ENCODE measurements around the gene EXOC6B. TPM values are rescaled to one million over a fixed set of nuclear protein-coding genes. Genes with fewer than 3 reads are reported as not detected.
A peak's percentile ranks its signal among the peaks of the same experiment; 100 is the strongest.

EXOC6B gene
- total RNA-seq, 1 experiment from 2014 or later, result 39.5 TPM

DNA sequence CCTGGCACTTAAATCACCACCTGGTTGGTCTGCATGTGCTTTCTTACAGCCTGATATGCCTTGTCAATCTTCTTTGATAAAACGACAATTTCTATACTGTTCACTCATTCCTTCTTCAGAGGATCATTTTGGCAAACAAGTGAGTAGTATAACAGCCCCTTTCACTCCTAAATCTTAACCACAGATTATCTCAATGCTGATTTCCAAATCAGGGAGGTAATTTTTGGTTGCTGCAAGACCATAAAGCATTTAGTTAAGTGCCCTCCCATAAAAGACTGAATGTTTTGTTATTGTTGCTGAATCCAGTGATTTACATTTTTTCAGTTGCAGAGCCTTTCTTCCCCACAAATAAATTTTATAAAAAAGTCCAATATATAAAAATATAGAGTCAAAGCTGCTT, 549.0 kb downstream of the EXOC6B start:
- in situ Hi-C loops (cut with HindIII; ENCODE audit: low sequenced_read_pairs), result no loop called here

GRCh38 chr2:72276356-72276755, 549.5 kb downstream of the EXOC6B start:
- in situ Hi-C loops (cut with HindIII; ENCODE audit: low sequenced_read_pairs), result no loop called here

More for the DNA sequence above, 549.0 kb downstream of the EXOC6B start:
- no peak for DNase-seq (ENCODE audit: low spot score)

DNA sequence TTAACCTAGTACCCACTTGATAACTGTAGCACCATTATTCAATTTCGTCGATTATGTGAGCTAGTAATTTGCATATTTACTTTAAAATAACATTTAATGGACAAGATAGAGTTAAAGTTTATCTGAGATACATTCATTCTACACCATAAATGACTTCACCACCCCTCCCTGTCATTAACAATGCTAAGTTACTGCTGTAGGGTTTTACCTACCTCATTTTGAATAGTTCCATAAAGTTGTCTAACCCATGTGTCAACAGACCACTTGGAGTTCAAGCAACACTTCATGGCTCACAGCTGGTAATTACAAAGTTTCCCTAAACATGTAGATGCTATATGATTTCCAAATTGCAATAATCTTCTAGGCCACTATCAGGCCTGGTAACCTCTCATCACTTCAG, 550.7 kb downstream of the EXOC6B start:
- in situ Hi-C loops (cut with HindIII; ENCODE audit: low sequenced_read_pairs), result no loop called here
- no peak for DNase-seq (ENCODE audit: low spot score)

More at GRCh38 chr2:72276356-72276755, 549.5 kb downstream of the EXOC6B start:
- DNase-seq (ENCODE audit: low spot score), result no peak

DNA sequence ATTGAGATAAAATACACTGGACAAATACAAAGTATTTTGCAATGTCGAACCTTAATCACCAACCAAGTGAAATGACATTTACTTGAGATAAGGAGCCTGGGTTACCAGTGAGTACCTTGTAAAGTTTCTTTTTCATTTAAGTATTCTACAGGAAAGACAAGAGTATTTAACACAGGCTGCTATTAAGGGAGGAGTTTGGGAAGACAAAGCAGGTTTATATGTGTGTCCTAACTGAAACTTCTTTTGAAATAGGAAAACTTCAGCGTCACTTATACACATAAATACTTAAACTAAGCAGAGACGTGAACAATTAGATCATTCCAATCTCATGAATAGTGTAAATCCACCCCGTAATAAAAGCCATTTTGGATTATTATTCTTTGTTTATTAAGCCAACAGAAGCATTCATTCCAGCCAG, 551.4 kb downstream of the EXOC6B start:
- in situ Hi-C loops (cut with HindIII; ENCODE audit: low sequenced_read_pairs), result no loop called here
- DNase-seq (ENCODE audit: low spot score), result no peak

- DNase-seq (ENCODE audit: low spot score), result no peak
- in situ Hi-C loops (cut with HindIII; ENCODE audit: low sequenced_read_pairs), result no loop called here
Measured at GRCh38 chr2:72273384-72273783, 552.4 kb downstream of the EXOC6B start.

- DNase-seq (ENCODE audit: low spot score), result peak; percentile 28
- in situ Hi-C loops (cut with HindIII; ENCODE audit: low sequenced_read_pairs), result no loop called here
Measured at GRCh38 chr2:72271766-72272641, 553.8 kb downstream of the EXOC6B start.

DNA sequence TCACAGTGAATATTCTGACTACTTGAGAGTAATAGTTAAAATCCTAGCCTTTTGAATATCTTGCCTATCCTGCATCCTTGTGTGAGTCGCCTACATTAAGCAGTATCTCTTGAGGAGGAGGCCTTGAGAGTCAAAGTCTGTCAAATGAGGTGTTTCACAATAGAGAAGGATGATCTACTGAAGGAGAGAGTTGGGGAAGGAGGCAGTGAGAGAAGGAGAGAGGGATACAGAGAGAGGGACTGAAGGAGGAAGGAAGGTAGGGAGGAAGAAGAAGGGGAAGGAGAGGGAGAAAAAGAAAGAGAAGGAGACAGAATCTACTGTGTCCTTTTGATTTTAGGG, 554.6 kb downstream of the EXOC6B start:
- no peak for DNase-seq (ENCODE audit: low spot score)
- in situ Hi-C loops (cut with HindIII; ENCODE audit: low sequenced_read_pairs), result no loop called here

GRCh38 chr2:72270556-72271275, 555.1 kb downstream of the EXOC6B start:
- in situ Hi-C loops (cut with HindIII; ENCODE audit: low sequenced_read_pairs), result no loop called here
- DNase-seq (ENCODE audit: low spot score), result no peak

- in situ Hi-C loops (cut with HindIII; ENCODE audit: low sequenced_read_pairs), result no loop called here
- DNase-seq (ENCODE audit: low spot score), result no peak
Measured at GRCh38 chr2:72263776-72264060, 562.1 kb downstream of the EXOC6B start.

- in situ Hi-C loops (cut with HindIII; ENCODE audit: low sequenced_read_pairs), result no loop called here
- no peak for DNase-seq (ENCODE audit: low spot score)
Measured at GRCh38 chr2:72263043-72263775, 562.6 kb downstream of the EXOC6B start.

DNA sequence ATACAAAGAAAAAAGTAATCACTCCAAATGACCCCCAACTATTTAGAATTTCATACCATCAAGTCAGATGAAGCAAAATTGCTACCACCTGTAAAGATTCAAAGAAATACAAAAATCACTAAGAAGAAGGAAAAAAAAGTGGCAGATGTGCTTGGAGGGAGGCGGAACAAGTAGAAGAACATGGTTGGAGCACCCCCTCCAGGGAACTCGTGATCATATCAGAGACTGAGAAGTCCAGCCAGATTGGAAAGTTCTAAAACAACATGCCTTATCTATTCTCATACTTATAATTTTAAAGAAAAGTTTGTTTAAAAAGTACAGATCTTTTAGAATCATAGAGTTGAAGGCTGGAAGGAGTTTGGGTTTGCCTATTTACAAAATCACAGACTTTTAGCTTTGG, 564.8 kb downstream of the EXOC6B start:
- no peak for DNase-seq (ENCODE audit: low spot score)
- in situ Hi-C loops (cut with HindIII; ENCODE audit: low sequenced_read_pairs), result no loop called here

- in situ Hi-C loops (cut with HindIII; ENCODE audit: low sequenced_read_pairs), result no loop called here
- no peak for DNase-seq (ENCODE audit: low spot score)
Measured at GRCh38 chr2:72255540-72255939, 570.3 kb downstream of the EXOC6B start.

- no peak for DNase-seq (ENCODE audit: low spot score)
- in situ Hi-C loops (cut with HindIII; ENCODE audit: low sequenced_read_pairs), result no loop called here
Measured at GRCh38 chr2:72254831-72255451, 570.9 kb downstream of the EXOC6B start.

DNA sequence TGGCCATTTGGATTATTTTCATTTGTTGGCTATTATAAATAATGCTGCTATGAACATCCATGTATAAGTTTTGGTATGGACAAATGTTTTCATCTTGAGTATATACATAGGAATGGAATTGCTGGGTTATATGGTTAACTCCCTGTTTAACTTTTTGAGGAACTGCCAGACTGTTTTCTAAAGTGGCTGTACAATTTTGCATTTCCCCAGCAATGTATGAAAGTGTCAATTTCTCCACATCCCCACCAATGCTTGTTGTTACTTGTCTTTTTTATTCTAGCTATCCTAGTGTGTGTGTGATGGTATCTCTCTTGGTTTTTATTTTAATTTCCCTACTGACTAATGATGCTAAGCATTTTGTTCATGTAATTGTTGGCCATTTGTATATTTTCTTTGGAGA, 587.5 kb downstream of the EXOC6B start:
- DNase-seq (ENCODE audit: low spot score), result no peak
- in situ Hi-C loops (cut with HindIII; ENCODE audit: low sequenced_read_pairs), result no loop called here

GRCh38 chr2:72237549-72237948, 588.3 kb downstream of the EXOC6B start:
- no peak for DNase-seq (ENCODE audit: low spot score)
- in situ Hi-C loops (cut with HindIII; ENCODE audit: low sequenced_read_pairs), result no loop called here

GRCh38 chr2:72236445-72237067, 589.3 kb downstream of the EXOC6B start:
- DNase-seq (ENCODE audit: low spot score), result no peak
- in situ Hi-C loops (cut with HindIII; ENCODE audit: low sequenced_read_pairs), result no loop called here

GRCh38 chr2:72235497-72236415, 590.1 kb downstream of the EXOC6B start:
- DNase-seq (ENCODE audit: low spot score), result no peak
- in situ Hi-C loops (cut with HindIII; ENCODE audit: low sequenced_read_pairs), result no loop called here

DNA sequence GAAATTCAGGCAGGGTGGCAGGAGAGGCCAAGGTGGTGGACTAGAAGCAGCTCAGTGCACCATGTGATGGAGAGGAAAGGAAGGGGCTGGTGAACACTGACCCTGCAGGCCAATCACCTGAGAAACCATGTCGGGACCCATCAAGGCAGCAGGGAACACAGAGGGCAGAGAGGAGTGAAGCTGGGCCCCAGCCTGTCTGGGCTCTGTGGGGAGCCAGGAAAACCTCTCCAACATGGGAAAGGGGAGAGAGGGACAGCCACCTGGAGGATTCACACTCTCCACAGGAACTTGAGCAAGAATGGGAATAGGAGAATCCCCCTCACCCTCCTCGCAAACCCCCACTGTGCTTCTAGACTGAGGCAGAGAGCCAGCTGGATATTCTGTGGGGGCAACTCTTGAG, 592.6 kb downstream of the EXOC6B start:
- in situ Hi-C loops (cut with HindIII; ENCODE audit: low sequenced_read_pairs), result no loop called here
- no peak for DNase-seq (ENCODE audit: low spot score)

Measured in G401 (cell line).